A549 (cell line): ENCODE data around the gene MCOLN3.

Experiments used
- CEBPB ChIP-seq, 2 experiments: fragments of >200 bp in 1 of 2; sonication (Bioruptor Twin) in 1 of 2; formaldehyde crosslinking in 1 of 2; IDR thresholded peaks; 2 replicates each; pipeline ENCODE4 v1.6.1; 2012 to 2016
- CTCF ChIP-seq: fragments of >200 bp; sonication (Bioruptor Twin); formaldehyde crosslinking; IDR thresholded peaks from 3 replicates; pipeline ENCODE4 v1.5.1; 2016
- ELK1 ChIP-seq: fragments of 150-350 bp; IDR thresholded peaks from 2 replicates; pipeline ENCODE4 v1.6.1; 2014; ENCODE audit warnings: low read depth, mild to moderate bottlenecking, low read length
- FOXS1 ChIP-seq: fragments of 250-450 bp; sonication (Bioruptor Pico); IDR thresholded peaks from 2 replicates; pipeline ENCODE4 v1.5.0; 2020; ENCODE audit warnings: mild to moderate bottlenecking, moderate library complexity
- JUNB ChIP-seq: fragments of >200 bp; sonication (Bioruptor Twin); formaldehyde crosslinking; IDR thresholded peaks from 2 replicates; pipeline ENCODE4 v1.6.1; 2016
- MAX ChIP-seq: IDR thresholded peaks from 2 replicates; pipeline ENCODE4 v1.6.1; 2012

- no peak for TF ChIP-seq ELK1
- no peak for TF ChIP-seq JUNB
- TF ChIP-seq CEBPB (IDR thresholded peaks at IDR 0.05) = peak in 1 of 2 experiments; percentile 29; a peak in 2 of 4 replicates
- no peak for TF ChIP-seq CTCF
- no peak for TF ChIP-seq FOXS1 (CRISPR knock-in tag)
- no peak for TF ChIP-seq MAX
Observed at GRCh38 chr1:84973498-84974334, 74.6 kb downstream of the MCOLN3 start.
